GM18526 (cell line): ENCODE measurements around the gene TDRD6.

Experiments
- POLR2A ChIP-seq: IDR thresholded peaks from 3 replicates; pipeline ENCODE4 v1.6.1; 2011; ENCODE audit not compliant: insufficient read length; ENCODE audit errors: extremely low read depth

Gene TDRD6

DNA sequence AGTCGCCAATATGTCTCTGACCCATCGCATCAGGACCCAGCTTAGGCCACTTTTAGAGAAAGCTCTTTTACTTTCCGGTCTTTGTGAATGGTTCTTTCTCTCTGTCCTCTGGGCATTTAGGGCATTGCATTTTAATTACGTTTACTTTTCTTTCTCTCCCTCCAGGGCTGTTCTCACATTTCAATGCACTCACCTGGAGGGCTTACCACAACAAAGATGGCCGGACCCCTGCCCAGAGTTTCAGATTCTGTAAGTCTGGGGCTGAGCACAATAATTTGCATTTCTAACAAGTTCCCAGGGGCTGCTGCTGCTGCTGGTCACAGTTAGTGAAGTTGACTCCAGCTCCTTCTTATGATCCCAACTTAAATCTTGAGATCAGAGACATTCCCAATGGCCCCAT, 62.0 kb downstream of the TDRD6 start:
- no peak for TF ChIP-seq POLR2A

DNA sequence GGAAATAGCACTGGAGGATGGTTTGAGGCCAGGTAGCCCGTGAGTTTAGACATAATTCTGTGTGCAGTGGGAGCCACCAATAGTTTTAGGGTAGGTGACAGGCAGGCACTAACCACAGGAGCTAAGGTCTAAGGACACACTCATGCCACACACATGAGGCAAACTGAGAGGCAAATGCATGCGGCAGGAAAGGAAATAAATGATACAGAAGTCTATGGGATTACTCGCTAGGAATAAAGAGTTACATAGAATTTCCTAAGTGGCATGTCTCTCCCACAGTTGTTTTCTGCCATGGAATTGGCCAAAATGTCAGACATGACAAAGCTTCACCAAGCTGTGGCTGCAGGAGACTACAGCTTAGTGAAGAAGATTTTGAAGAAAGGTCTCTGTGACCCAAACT, 64.0 kb downstream of the TDRD6 start:
- TF ChIP-seq POLR2A: no peak
